Measurements from ENCODE around the gene RALBP1. TPM values are rescaled to one million over a fixed set of nuclear protein-coding genes. Genes with fewer than 3 reads are reported as not detected.

The RALBP1 gene
- total and polyA plus RNA-seq, 9 of the 15 experiments (the other 6 are each of a cell fraction or from before 2014, with no cell fraction given), result 10.9 to 70.0 (median 61.3) TPM

GRCh38 chr18:9495465-9495864 lies 20.2 kb downstream of the RALBP1 start:
- no peaks in the 10 kb centered on the region for H3K9me1 ChIP-seq (ENCODE audit: control insufficient read depth, insufficient read depth, low read length)
- H3K9me3 ChIP-seq (replicated peaks; ENCODE audit: control insufficient read depth, insufficient read depth, low read depth, low read length), result no peaks in the 10 kb centered on the region
- peaks cover 4% of the 10 kb centered on the region; the same call in 1 of the 2 replicates for H4K20me1 ChIP-seq (replicated peaks; ENCODE audit: control insufficient read depth, insufficient read depth, low read length)
- ChIA-PET POLR2A (interaction anchor here (0.6 to 0.8 kb wide), 2 partner anchors 19 to 911 kb away, joined by 3 to 4 read pairs; no protein-coding TSS in a partner anchor), CTCF (ENCODE audit: low intra/inter-chr PET ratio) (no interaction called here)
- no peak overlapping the region for H2AFZ ChIP-seq (ENCODE audit: low read depth, low read length)
- BruUV-seq (replicated peaks), result no TSS peak
- intact Hi-C loops (cut with micrococcal nuclease) (no loop called here), in situ Hi-C loops (cut with MboI) (no loop called here)
- TF ChIP-seq ZNF707 (CRISPR knock-in tag; conservative IDR thresholded peaks at IDR 0.05), result no peak
- no peak for TF ChIP-seq ZC3H11A (IDR thresholded peaks at IDR 0.05; ENCODE audit: low read depth, low read length)
- no peak for TF ChIP-seq RUNX1 (IDR thresholded peaks at IDR 0.05; ENCODE audit: low read depth)
- no peak for TF ChIP-seq EP300 (IDR thresholded peaks at IDR 0.05; ENCODE audit: low read length)
- no peak for TF ChIP-seq POU5F1 (IDR thresholded peaks at IDR 0.05; ENCODE audit: borderline replicate concordance, low read depth, low read length, partially characterized antibody)
- no peak for TF ChIP-seq KDM5B (IDR thresholded peaks at IDR 0.05; ENCODE audit: insufficient replicate concordance, low read depth, low read length)
- TF ChIP-seq GATA2 (CRISPR knock-in tag; IDR thresholded peaks at IDR 0.05), result no peak
- TF ChIP-seq TCFL5 (CRISPR knock-in tag; conservative IDR thresholded peaks at IDR 0.05), result no peak
- TF ChIP-seq CHAMP1 (IDR thresholded peaks at IDR 0.05), result no peak
- TF ChIP-seq ASH1L (IDR thresholded peaks at IDR 0.05; ENCODE audit: borderline replicate concordance, low read depth, partially characterized antibody), result no peak
- no peak for TF ChIP-seq CHD1 (IDR thresholded peaks at IDR 0.05; ENCODE audit: low read length)
- no peak for TF ChIP-seq ZC3H4 (CRISPR knock-in tag; IDR thresholded peaks at IDR 0.05; ENCODE audit: borderline replicate concordance)
- no peak for TF ChIP-seq GABPA (tag; conservative IDR thresholded peaks at IDR 0.05; ENCODE audit: low read depth)
- TF ChIP-seq HSF4 (CRISPR knock-in tag; IDR thresholded peaks at IDR 0.05; ENCODE audit: borderline replicate concordance), result no peak
- TF ChIP-seq ZNF324 (CRISPR knock-in tag; IDR thresholded peaks at IDR 0.05), result no peak
- no peak for TF ChIP-seq TEAD2 (tag; IDR thresholded peaks at IDR 0.05)
- no peak for TF ChIP-seq TBP (optimal IDR thresholded peaks at IDR 0.05; ENCODE audit: low read depth, low read length)
- no peak overlapping the region for H3K27ac ChIP-seq (ENCODE audit: extremely low read depth, low read depth, low read length)
- H3K36me3 ChIP-seq (ENCODE audit: control insufficient read depth, insufficient read depth, low read length), result peaks cover 13% of the 10 kb centered on the region; the same call in 1 of the 3 replicates
- WGBS (ENCODE audit: insufficient coverage, low coverage, missing lambda C conversion rate), result 59% methylated on average over 1 of the region's 1 CpG
- peaks cover 78% of the 10 kb centered on the region for H3K79me2 ChIP-seq (ENCODE audit: control insufficient read depth, insufficient read depth, low read length)
- peaks cover 0 to 9% of the 10 kb centered on the region in 2 experiments; a peak in 1 of 5 replicates for H3K4me1 ChIP-seq (replicated peaks in 1 of 2; ENCODE audit: control insufficient read depth in 2 of 2, insufficient read depth in 2 of 2, low read length in 2 of 2)
- H3K9ac ChIP-seq (ENCODE audit: insufficient read depth in 1 of 2, low read depth in 2 of 2, low read length in 2 of 2), result no peak overlapping the region
- no peak overlapping the region for H3K4me2 ChIP-seq (ENCODE audit: insufficient read depth, low read length)
- FAIRE-seq (no peak), DNase-seq (ENCODE audit: extremely low read depth in 1 of 4, low spot score in 3 of 4) (no peak), ATAC-seq (no peak)
- no peak overlapping the region for H3K4me3 ChIP-seq
- no peaks in the 10 kb centered on the region for H3K27me3 ChIP-seq (ENCODE audit: control insufficient read depth in 2 of 2, insufficient read depth in 2 of 2, low read length in 2 of 2)

Data from K562 (cell line).